H9 (cell line): ENCODE results near the gene C3orf70. TPM values are rescaled to one million over a fixed set of nuclear protein-coding genes. Genes with fewer than 3 reads are reported as not detected.

Source experiments
- DNase-seq: peaks from one replicate; pipeline ENCODE4 v3.0.0-alpha.2; 2017
- H2AFZ ChIP-seq: one replicate; pipeline ENCODE4 v1.6.1; 2013; ENCODE audit warnings: mild to moderate bottlenecking, low read length, control low read depth, moderate library complexity
- H2AK5ac ChIP-seq: 2 replicates; pipeline ENCODE4 v1.6.1; 2013; ENCODE audit warnings: low read length, control low read depth, mixed read lengths; ENCODE audit not compliant: insufficient read length
- H2BK120ac ChIP-seq: one replicate; pipeline ENCODE4 v1.6.1; 2013; ENCODE audit warnings: low read depth, mild to moderate bottlenecking, low read length, control low read depth, inconsistent platforms; ENCODE audit not compliant: poor library complexity, severe bottlenecking
- H2BK12ac ChIP-seq: 2 replicates; pipeline ENCODE4 v1.6.1; 2013; ENCODE audit warnings: low read length, control low read depth, mixed read lengths, low read depth; ENCODE audit not compliant: insufficient read length
- H2BK15ac ChIP-seq: 2 replicates; pipeline ENCODE4 v1.6.1; 2013; ENCODE audit warnings: low read depth, low read length, control low read depth
- H2BK20ac ChIP-seq: one replicate; pipeline ENCODE4 v1.6.1; 2013; ENCODE audit warnings: low read depth, mild to moderate bottlenecking, low read length, control low read depth, inconsistent platforms; ENCODE audit not compliant: poor library complexity, severe bottlenecking
- H2BK5ac ChIP-seq: 2 replicates; pipeline ENCODE4 v1.6.1; 2013; ENCODE audit warnings: low read length, control low read depth, mixed read lengths; ENCODE audit not compliant: insufficient read length
- H3K14ac ChIP-seq: 2 replicates; pipeline ENCODE4 v1.6.1; 2013; ENCODE audit warnings: low read length, control low read depth; ENCODE audit not compliant: insufficient read depth
- H3K18ac ChIP-seq: 2 replicates; pipeline ENCODE4 v1.6.1; 2013; ENCODE audit warnings: low read depth, mild to moderate bottlenecking, mixed read lengths, low read length, control low read depth; ENCODE audit not compliant: insufficient read length
- H3K23ac ChIP-seq: 2 replicates; pipeline ENCODE4 v1.6.1; 2013; ENCODE audit warnings: low read length, control low read depth, mixed read lengths, low read depth; ENCODE audit not compliant: insufficient read length
- H3K23me2 ChIP-seq: 2 replicates; pipeline ENCODE4 v1.6.1; 2013; ENCODE audit warnings: low read depth, mild to moderate bottlenecking, mixed read lengths, low read length, control low read depth; ENCODE audit not compliant: insufficient read length, poor library complexity, severe bottlenecking
- H3K27ac ChIP-seq: 2 replicates; pipeline ENCODE4 v1.5.1; 2013; ENCODE audit warnings: low read length, control low read depth, mixed read lengths, low read depth; ENCODE audit not compliant: insufficient read length
- H3K27me3 ChIP-seq: 2 replicates; pipeline ENCODE4 v1.6.1; 2013; ENCODE audit warnings: low read length, control low read depth, inconsistent platforms; ENCODE audit not compliant: insufficient read depth
- H3K4ac ChIP-seq: 2 replicates; pipeline ENCODE4 v1.6.1; 2013; ENCODE audit warnings: low read depth, mild to moderate bottlenecking, control low read depth, inconsistent platforms, low read length, moderate library complexity
- H3K4me1 ChIP-seq: 2 replicates; pipeline ENCODE4 v1.6.1; 2013; ENCODE audit warnings: low read length, control low read depth, inconsistent platforms; ENCODE audit not compliant: insufficient read depth
- H3K4me2 ChIP-seq: 2 replicates; pipeline ENCODE4 v1.6.1; 2013; ENCODE audit warnings: low read length, control low read depth, mixed read lengths; ENCODE audit not compliant: insufficient read length, insufficient read depth
- H3K56ac ChIP-seq: 2 replicates; pipeline ENCODE4 v1.6.1; 2013; ENCODE audit warnings: low read depth, mild to moderate bottlenecking, mixed read lengths, low read length, control low read depth; ENCODE audit not compliant: insufficient read length
- H3K79me1 ChIP-seq: 2 replicates; pipeline ENCODE4 v1.6.1; 2013; ENCODE audit warnings: low read depth, mild to moderate bottlenecking, moderate library complexity, low read length, control low read depth, inconsistent platforms; ENCODE audit not compliant: insufficient read depth, poor library complexity, severe bottlenecking
- H3K79me2 ChIP-seq: 2 replicates; pipeline ENCODE4 v1.6.1; 2013; ENCODE audit warnings: low read length, control low read depth, inconsistent platforms; ENCODE audit not compliant: insufficient read depth
- H3K9ac ChIP-seq: 2 replicates; pipeline ENCODE4 v1.6.1; 2013; ENCODE audit warnings: low read length, control low read depth, mixed read lengths; ENCODE audit not compliant: insufficient read length; ENCODE audit errors: extremely low read depth
- H3K9me3 ChIP-seq: one replicate; pipeline ENCODE4 v1.6.1; 2013; ENCODE audit warnings: low read depth, low read length, inconsistent platforms; ENCODE audit not compliant: control insufficient read depth
- H3T11ph ChIP-seq: one replicate; pipeline ENCODE4 v1.6.1; 2013; ENCODE audit warnings: mild to moderate bottlenecking, low read length, control low read depth, inconsistent platforms
- H4K20me1 ChIP-seq: one replicate; pipeline ENCODE4 v1.6.1; 2013; ENCODE audit not compliant: control insufficient read depth, insufficient read length, insufficient read depth
- H4K5ac ChIP-seq: 2 replicates; pipeline ENCODE4 v1.6.1; 2013; ENCODE audit warnings: low read depth, mild to moderate bottlenecking, mixed read lengths, low read length, control low read depth; ENCODE audit not compliant: insufficient read length
- H4K8ac ChIP-seq: replicated peaks from 2 replicates; pipeline ENCODE4 v1.6.1; 2013; ENCODE audit warnings: low read length, control low read depth, mixed read lengths, low read depth; ENCODE audit not compliant: insufficient read length
- H4K91ac ChIP-seq: 2 replicates; pipeline ENCODE4 v1.6.1; 2013; ENCODE audit warnings: low read depth, mild to moderate bottlenecking, moderate library complexity, mixed read lengths, low read length, control low read depth; ENCODE audit not compliant: insufficient read length
- H3K27ac Mint-ChIP-seq, 3 experiments: 2 replicates in 2 of 3; 3 replicates in 1 of 3; pipeline ENCODE4 v1.8.0; 2020 to 2021; ENCODE audit warnings: mixed read lengths in 3 of 3, mild to moderate bottlenecking in 1 of 3, moderate library complexity in 1 of 3
- H3K27me3 Mint-ChIP-seq: 2 replicates; pipeline ENCODE4 v1.8.0; 2021; ENCODE audit warnings: low read depth, mild to moderate bottlenecking, moderate library complexity, mixed read lengths
- H3K36me3 Mint-ChIP-seq, 3 experiments: 2 replicates in 2 of 3; 3 replicates in 1 of 3; pipeline ENCODE4 v1.8.0; 2020 to 2021; ENCODE audit warnings: low read depth in 3 of 3, mixed read lengths in 3 of 3; ENCODE audit not compliant: insufficient read depth in 1 of 3
- H3K4me1 Mint-ChIP-seq, 2 experiments: 2 replicates each; pipeline ENCODE4 v1.8.0; 2020; ENCODE audit warnings: mixed read lengths in 2 of 2
- H3K4me3 Mint-ChIP-seq, 2 experiments: 2 replicates in 1 of 2; 3 replicates in 1 of 2; pipeline ENCODE4 v1.8.0; 2020 to 2021; ENCODE audit warnings: mild to moderate bottlenecking in 2 of 2, mixed read lengths in 2 of 2, moderate library complexity in 1 of 2
- H3K9me3 Mint-ChIP-seq, 2 experiments: 2 replicates in 1 of 2; 3 replicates in 1 of 2; pipeline ENCODE4 v1.8.0; 2020; ENCODE audit warnings: mild to moderate bottlenecking in 2 of 2, mixed read lengths in 2 of 2, moderate library complexity in 1 of 2
- CTCF ChIP-seq: fragments of 200-600 bp; sonication (generic); conservative IDR thresholded peaks from 3 replicates; pipeline ENCODE4 v1.8.0; 2021; ENCODE audit warnings: antibody characterized with exemption, mild to moderate bottlenecking
- WGBS: extraction: QIAGEN DNeasy Blood & Tissue Kit; methylation state at CpG from one replicate; pipeline ENCODE4 v1.1.7; 2013; ENCODE audit warnings: missing lambda C conversion rate, low lambda C conversion rate, mixed read lengths; ENCODE audit not compliant: insufficient read length; ENCODE audit errors: extremely low coverage; 5-methylcytosine and 5-hydroxymethylcytosine counted together
- total RNA-seq: library from RNA; stranded (reverse); gene quantifications from 2 replicates; pipeline ENCODE4 v1.2.1, GENCODE V29; 2021

The C3orf70 gene
- total RNA-seq, 1 experiment from 2014 or later, result 0.52 TPM

DNA sequence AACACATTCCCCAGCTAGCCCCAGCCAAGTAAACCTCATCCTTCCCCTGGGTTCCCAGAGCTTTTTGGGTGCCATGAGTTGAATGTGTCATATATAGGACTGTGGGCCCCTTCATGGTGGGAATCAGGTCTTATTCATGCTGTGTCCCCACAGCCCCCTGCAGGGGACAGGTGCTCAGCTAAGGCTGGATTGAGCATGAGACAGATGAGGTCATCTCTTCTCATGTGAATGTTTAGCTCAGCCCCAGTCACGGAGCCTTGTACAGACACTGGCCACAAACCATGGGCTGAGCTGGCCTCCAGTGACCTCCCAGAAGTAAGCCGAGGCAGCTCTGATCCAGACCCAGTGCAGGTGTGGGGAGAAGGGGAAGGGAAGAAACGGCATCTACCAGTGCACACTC lies 70.7 kb downstream of the C3orf70 start:
- H3K27ac ChIP-seq, result no peak overlapping the region
- H4K91ac ChIP-seq, result no peak overlapping the region
- no peak overlapping the region for H2BK15ac ChIP-seq
- no peak overlapping the region for H3K4me2 ChIP-seq
- WGBS, result no CpG with 5 or more reads among the region's 3 CpGs
- no peak for TF ChIP-seq CTCF
- Mint-ChIP-seq H3K4me1 (peaks cover 9 to 14% of the 10 kb centered on the region in 2 experiments), H3K27ac (peak overlapping the region in 1 of 3 experiments; percentile 75; a peak in 1 of 7 replicates), H3K36me3 (no peaks in the 10 kb centered on the region), H3K27me3 (no peaks in the 10 kb centered on the region), H3K4me3 (no peak overlapping the region), H3K9me3 (no peaks in the 10 kb centered on the region)
- no peaks in the 10 kb centered on the region for H3K9me3 ChIP-seq
- H4K20me1 ChIP-seq, result no peaks in the 10 kb centered on the region
- H2BK5ac ChIP-seq, result no peak overlapping the region
- H3K27me3 ChIP-seq, result no peaks in the 10 kb centered on the region
- H4K5ac ChIP-seq, result no peak overlapping the region
- H3K79me1 ChIP-seq, result no peaks in the 10 kb centered on the region
- no peak overlapping the region for H2AFZ ChIP-seq
- no peak overlapping the region for H3K14ac ChIP-seq
- no peaks in the 10 kb centered on the region for H3K4me1 ChIP-seq
- H2AK5ac ChIP-seq, result no peak overlapping the region
- H2BK12ac ChIP-seq, result no peak overlapping the region
- no peak overlapping the region for H3K9ac ChIP-seq
- H2BK20ac ChIP-seq, result no peak overlapping the region
- no peak overlapping the region for H3K4ac ChIP-seq
- no peaks in the 10 kb centered on the region for H3K23me2 ChIP-seq
- H3K56ac ChIP-seq, result no peak overlapping the region
- H2BK120ac ChIP-seq, result no peak overlapping the region
- no peak overlapping the region for H3K23ac ChIP-seq
- H3K79me2 ChIP-seq, result no peaks in the 10 kb centered on the region
- H3T11ph ChIP-seq, result no peak overlapping the region
- no peak overlapping the region for H4K8ac ChIP-seq
- no peak for DNase-seq
- H3K18ac ChIP-seq, result no peak overlapping the region
